Omental fat pad (tissue), 4 donors: Measurements from ENCODE around the gene USE1. TPM values are rescaled to one million over a fixed set of nuclear protein-coding genes. Genes with fewer than 3 reads are reported as not detected.

ENCODE experiments used
- ATAC-seq: fragments of 150-250 bp; one replicate; pipeline ENCODE4 v1.9.1; 2016; ENCODE audit warnings: mild to moderate bottlenecking, moderate library complexity; ENCODE audit not compliant: low FRiP score
- DNase-seq: peaks from one replicate; pipeline ENCODE4 v3.0.0-alpha.2; 2019; ENCODE audit warnings: low spot score
- CTCF ChIP-seq, 3 donors: fragments of 450-650 bp; IDR thresholded peaks; one replicate each; pipeline ENCODE4 v1.5.1; 2016 to 2017; ENCODE audit warnings: antibody characterized with exemption in 3 of 3, mild to moderate bottlenecking in 3 of 3, moderate library complexity in 2 of 3
- total RNA-seq, 4 donors: library from RNA; depleted of rRNA; stranded (reverse); fragments of >200 nt; gene quantifications; one replicate each; pipeline ENCODE4 v1.1.0, GENCODE V29; 2016

The USE1 gene
- total RNA-seq, 4 donors from 2014 or later = 14.5 to 22.3 (median 20.7) TPM

GRCh38 chr19:17194608-17195007 lies 20.5 kb upstream of the USE1 start:
- no peak for DNase-seq

DNA sequence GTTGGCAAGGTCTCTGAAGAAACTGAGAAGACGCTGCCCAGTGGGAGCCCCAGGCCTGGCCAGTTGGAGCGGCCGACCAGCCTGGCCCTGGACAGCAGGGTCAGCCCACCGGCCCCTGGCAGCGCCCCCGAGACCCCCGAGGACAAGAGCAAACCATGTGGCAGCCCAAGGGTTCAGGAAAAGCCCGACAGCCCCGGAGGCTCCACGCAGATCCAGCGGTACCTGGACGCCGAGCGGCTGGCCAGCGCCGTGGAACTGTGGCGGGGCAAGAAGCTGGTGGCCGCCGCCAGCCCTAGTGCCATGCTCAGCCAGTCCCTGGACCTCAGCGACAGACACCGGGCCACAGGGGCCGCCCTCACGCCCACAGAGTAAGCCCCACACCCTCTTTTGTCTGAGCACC lies 20.1 kb upstream of the USE1 start:
- no peak for ATAC-seq
- no peak for DNase-seq

More at GRCh38 chr19:17194608-17195007, 20.5 kb upstream of the USE1 start:
- no peak for TF ChIP-seq CTCF (IDR thresholded peaks at IDR 0.05)
- no peak for ATAC-seq

GRCh38 chr19:17196610-17197009 lies 18.5 kb upstream of the USE1 start:
- TF ChIP-seq CTCF (IDR thresholded peaks at IDR 0.05) = no peak
- ATAC-seq (no peak), DNase-seq (no peak)

More for the DNA sequence above, 20.1 kb upstream of the USE1 start:
- no peak for TF ChIP-seq CTCF (IDR thresholded peaks at IDR 0.05)

- ATAC-seq (no peak), DNase-seq (no peak)
- TF ChIP-seq CTCF (IDR thresholded peaks at IDR 0.05) = no peak
Measured at GRCh38 chr19:17197666-17198065, 17.5 kb upstream of the USE1 start.

- ATAC-seq (no peak), DNase-seq (no peak)
- no peak for TF ChIP-seq CTCF (IDR thresholded peaks at IDR 0.05)
Measured at GRCh38 chr19:17200408-17201079, 14.6 kb upstream of the USE1 start.

GRCh38 chr19:17202249-17202648 lies 12.9 kb upstream of the USE1 start:
- TF ChIP-seq CTCF (IDR thresholded peaks at IDR 0.05) = no peak
- DNase-seq (no peak), ATAC-seq (no peak)

DNA sequence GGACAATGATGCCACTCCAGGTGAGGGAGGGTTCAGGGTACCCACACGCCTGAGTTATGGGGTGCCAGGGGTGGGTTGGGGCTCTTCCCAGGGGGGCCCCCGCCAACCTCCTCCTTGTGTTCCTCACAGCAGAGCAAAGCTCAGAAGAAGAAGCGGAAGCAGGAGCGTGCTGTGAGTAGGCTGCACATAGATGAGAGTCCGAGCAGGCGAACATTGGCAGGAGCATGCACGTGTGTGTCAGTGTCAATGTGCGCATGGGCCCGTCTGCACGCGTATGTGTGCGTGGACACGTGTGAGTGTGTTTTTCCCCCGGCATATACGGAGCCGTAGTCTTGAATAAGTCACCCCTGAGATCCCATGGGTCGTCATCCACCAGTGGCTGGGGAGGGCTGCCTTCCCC lies 12.4 kb upstream of the USE1 start:
- DNase-seq (no peak), ATAC-seq (no peak)
- TF ChIP-seq CTCF (IDR thresholded peaks at IDR 0.05) = no peak
